IPS-18c (cell line): ENCODE results near the gene TTC9C.
"Not testable (repeated sequence)": the region's sequence is repeated elsewhere in the genome, so short reads cannot be mapped to it uniquely, and the experiment has no call there.

Source experiments
- H3K4me3 ChIP-seq: 2 replicates; pipeline ENCODE4 v1.7.0; 2013; ENCODE audit warnings: low read depth, mild to moderate bottlenecking, low read length, moderate library complexity; ENCODE audit not compliant: insufficient read depth
- H3K9me3 ChIP-seq: one replicate; pipeline ENCODE4 v1.6.1; 2013; ENCODE audit warnings: mild to moderate bottlenecking, low read length, moderate library complexity; ENCODE audit not compliant: control insufficient read depth, insufficient read depth

Gene TTC9C

GRCh38 chr11:62726915-62727164 lies 1.4 kb upstream of the TTC9C start:
- peak overlapping the region; percentile 98 for H3K4me3 ChIP-seq
- H3K9me3 ChIP-seq: peaks cover 2% of the 10 kb centered on the region

- Histone ChIP-seq H3K9me3 (peaks cover 2% of the 10 kb centered on the region), H3K4me3 (peak within 1 kb of the TSS; percentile 98)
These were observed 968 bp upstream of the TTC9C start, which contains the start of gene HNRNPUL2 for GRCh38 chr11:62727165-62727871. Gene HNRNPUL2 (minus strand): TSS chr11:62727457. CDS start chr11:62727156, 301 bp downstream.

DNA sequence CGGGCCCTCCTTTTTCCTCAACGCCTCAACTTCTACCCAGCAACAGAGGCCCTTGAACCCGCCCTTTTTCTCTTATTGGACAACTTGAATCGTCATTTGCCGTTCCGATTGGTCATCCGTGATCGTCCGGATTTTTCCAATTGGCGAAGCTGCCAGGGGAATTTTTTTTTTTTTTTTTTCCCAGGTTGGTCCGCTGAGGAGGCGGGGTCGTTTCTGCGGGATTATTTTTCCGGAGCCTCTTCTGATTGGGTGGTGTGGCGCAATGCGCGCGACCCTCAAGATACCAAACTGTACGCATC lies 465 bp upstream of the TTC9C start:
- peaks cover 2% of the 10 kb centered on the region for H3K9me3 ChIP-seq
- H3K4me3 ChIP-seq: peak overlapping the region; percentile 98

DNA sequence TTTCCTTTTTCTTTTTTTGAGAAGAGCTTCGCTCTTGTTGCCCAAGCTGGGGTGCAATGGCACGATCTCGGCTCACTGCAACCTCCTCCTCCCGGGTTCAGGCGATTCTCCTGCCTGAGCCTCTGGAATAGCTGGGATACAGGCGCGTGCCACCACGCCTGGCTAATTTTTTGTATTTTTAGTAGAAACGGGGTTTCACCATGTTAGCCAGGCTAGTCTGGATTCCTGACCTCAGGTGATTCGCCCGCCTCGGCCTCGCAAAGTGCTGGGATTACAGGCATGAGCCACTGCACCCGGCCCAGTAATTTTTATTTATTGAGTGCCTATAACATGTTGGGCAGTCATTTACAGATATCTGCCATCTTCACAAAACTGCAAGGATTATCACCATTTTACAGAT lies 1.8 kb downstream of the TTC9C start:
- not testable (repeated sequence) for H3K4me3 ChIP-seq, H3K9me3 ChIP-seq

DNA sequence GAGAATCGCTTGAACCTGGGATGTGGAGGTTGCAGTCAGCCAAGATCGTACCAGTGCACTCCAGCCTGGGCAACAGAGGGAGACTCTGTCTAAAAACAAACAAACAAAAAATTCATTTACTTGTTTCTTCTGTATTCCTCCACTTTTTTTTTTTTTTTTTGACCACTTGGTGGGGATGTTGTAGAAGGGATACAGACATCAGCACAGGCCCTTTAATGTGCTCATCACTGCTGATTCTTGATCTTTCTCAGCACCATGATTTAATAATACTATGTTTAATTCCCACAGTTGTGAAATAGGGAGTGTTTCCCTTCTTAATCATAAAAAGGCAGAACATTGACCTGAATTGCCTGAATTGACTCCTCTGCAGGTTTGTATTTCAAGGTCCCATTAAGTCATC lies 4.5 kb downstream of the TTC9C start:
- no peak overlapping the region for H3K4me3 ChIP-seq

GRCh38 chr11:62737196-62737595 lies 8.9 kb downstream of the TTC9C start:
- H3K9me3 ChIP-seq: no peaks in the 10 kb centered on the region
- H3K4me3 ChIP-seq: no peak overlapping the region

More for the DNA sequence above, 4.5 kb downstream of the TTC9C start:
- H3K9me3 ChIP-seq: no peaks in the 10 kb centered on the region

GRCh38 chr11:62747475-62748160 lies 19.3 kb downstream of the TTC9C start:
- H3K9me3 ChIP-seq: peaks cover 3% of the 10 kb centered on the region
- no peak overlapping the region for H3K4me3 ChIP-seq

DNA sequence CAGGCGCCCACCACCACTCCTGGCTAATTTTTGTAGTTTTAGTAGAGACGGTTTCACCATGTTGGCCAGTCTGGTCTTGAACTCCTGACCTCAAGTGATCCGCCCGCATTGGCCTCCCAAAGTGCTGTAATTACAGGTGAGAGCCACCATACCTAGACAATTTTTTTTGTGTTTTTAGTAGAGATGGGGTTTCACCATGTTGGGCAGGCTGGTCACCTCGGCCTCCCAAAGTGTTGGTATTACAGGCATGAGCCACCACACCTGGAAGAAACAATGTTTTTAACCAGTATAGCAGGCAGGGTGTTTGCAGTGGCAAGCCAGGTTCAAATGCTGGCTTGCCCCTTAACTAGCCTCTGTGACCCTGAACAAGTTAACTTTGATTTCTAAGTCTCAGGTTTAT lies 21.6 kb downstream of the TTC9C start:
- not testable (repeated sequence) for H3K4me3 ChIP-seq, H3K9me3 ChIP-seq

- Histone ChIP-seq H3K4me3 (no peak overlapping the region), H3K9me3 (no peaks in the 10 kb centered on the region)
These were observed 24.0 kb downstream of the TTC9C start for GRCh38 chr11:62752177-62752785.

DNA sequence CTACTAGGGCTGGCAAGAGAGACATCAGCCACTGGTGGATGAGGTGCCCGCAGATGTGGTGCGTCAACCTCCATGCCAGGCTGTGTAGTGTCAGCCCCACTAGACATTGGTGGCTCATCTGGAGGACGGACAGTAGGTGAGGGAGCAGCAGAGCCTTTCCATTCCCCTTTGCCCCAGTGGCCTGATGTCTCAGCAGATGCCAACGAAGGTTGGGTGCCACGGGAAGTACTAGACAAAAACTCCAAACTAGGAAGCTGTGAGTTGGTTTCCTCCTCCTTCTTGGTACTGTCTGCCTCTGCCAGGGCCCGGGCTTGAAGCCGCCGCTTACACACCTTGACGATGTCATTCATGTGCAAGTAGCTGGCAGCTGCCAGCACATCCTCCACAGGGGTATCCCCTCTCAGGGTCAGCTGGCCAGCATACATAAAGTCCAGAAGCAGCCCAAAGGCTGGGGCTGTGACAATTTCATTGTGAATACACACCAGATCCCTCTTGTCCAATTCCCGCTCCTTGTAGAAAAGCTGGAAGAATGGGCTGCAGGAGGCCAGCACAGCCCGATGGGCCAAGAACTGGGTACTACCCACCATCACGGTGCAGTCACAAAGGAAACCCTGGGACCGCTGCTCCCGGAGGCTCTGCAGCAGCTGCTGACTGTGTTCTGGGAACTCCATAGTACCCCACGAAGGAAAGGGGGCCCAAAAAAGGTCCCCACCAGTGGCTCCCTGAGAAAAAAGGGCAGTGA lies 24.9 kb downstream of the TTC9C start:
- Histone ChIP-seq H3K4me3 (peak overlapping the region; percentile 99), H3K9me3 (no peaks in the 10 kb centered on the region)

DNA sequence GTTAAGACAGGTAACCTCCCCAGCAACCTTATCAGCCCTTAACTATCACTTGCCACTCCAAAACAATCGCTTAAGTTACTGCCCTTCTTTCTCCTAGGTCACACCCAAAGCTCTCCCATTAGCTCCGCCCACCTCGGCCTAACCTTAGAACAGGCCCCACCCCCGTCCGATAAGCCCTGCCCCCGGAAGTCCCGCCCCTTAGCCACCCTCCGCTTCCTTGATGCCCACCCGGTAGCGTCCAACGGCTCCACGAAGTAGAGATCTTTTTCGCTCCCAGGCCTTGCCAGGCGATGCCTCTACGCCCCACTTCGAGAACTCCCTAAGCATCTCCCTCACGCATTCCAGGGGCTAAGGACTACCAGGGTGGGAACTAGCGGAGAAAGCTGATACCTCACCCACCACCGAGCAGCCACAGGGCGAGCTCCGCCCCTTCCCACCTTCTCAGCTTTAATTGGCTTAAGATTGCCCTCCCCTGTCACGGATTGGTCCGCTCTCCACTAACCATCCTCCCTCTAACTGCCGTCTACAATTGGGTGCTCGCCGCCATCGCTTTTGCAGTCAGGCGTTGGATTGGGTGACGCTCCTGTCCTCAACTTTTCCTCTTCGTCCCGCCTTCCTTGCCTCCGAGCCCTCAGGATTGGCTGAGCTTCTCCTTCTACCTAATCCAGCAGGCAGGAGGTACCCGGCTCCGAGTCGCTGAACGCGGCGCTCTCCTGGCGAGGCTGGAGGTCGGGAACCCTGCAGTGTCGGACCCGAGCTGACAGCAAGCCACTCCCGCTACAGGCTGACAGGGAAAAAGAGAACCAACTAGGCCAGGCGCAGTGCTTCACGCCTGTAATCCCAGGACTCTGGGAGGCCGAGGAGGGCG lies 25.7 kb downstream of the TTC9C start, which contains the start of gene ZBTB3:
ZBTB3 (minus strand) TSS at position 425 of the 868 bp plus-strand sequence. CDS start 496 bp downstream, outside the sequence.
- Histone ChIP-seq H3K4me3 (peak within 1 kb of the TSS; percentile 99), H3K9me3 (no peaks in the 10 kb centered on the region)

- no peak overlapping the region for H3K4me3 ChIP-seq
- no peaks in the 10 kb centered on the region for H3K9me3 ChIP-seq
These were observed 26.9 kb downstream of the TTC9C start for GRCh38 chr11:62755086-62755615.

- peak overlapping the region; percentile 31; the same call in 1 of the 2 replicates for H3K4me3 ChIP-seq
These were observed 29.8 kb downstream of the TTC9C start for GRCh38 chr11:62757846-62758788.

DNA sequence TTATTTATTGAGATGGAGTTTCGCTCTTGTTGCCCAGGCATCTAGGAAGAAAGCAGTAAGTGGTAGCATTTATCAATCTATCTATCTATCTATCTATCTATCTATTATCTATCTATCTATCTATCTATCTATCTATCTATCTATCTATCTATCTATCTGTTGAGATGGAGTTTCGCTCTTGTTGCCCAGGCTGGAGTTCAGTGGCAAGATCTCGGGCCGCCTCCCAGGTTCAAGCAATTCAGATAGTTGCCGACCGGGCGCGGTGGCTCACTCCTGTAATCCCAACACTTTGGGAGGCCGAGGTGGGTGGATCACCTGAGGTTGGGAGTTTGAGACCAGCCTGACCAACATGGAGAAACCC lies 32.6 kb downstream of the TTC9C start:
- not testable (repeated sequence) for H3K4me3 ChIP-seq, H3K9me3 ChIP-seq

More at GRCh38 chr11:62757846-62758788, 29.8 kb downstream of the TTC9C start:
- H3K9me3 ChIP-seq: no peaks in the 10 kb centered on the region

GRCh38 chr11:62770778-62771143 lies 42.5 kb downstream of the TTC9C start:
- H3K9me3 ChIP-seq: no peaks in the 10 kb centered on the region
- peak overlapping the region; percentile 79 for H3K4me3 ChIP-seq
